ENCODE measurements around the gene TMEM151B. TPM values are rescaled to one million over a fixed set of nuclear protein-coding genes. Genes with fewer than 3 reads are reported as not detected.
A peak's percentile ranks its signal among the peaks of the same experiment; 100 is the strongest.

TMEM151B gene
- total and polyA plus RNA-seq, 2 donors (not counting 1 experiment from before 2014, with no cell fraction given): 0.01 to 0.10 TPM

- DNase-seq (peak; percentile 36), ATAC-seq (ENCODE audit: low read depth) (no peak)
- H3K9me3 Mint-ChIP-seq (ENCODE audit: insufficient read depth): no peaks in the 10 kb centered on the region
- TF ChIP-seq EZH2 (IDR thresholded peaks at IDR 0.05; ENCODE audit: borderline replicate concordance, insufficient read depth, low read depth, low read length, poor library complexity, severe bottlenecking): no peak
- no peak for TF ChIP-seq CTCF (IDR thresholded peaks at IDR 0.05)
- ChIA-PET CTCF (interaction anchor here (0.9 to 5.0 kb wide), 11 partner anchors 8 to 157 kb away, joined by 3 to 68 read pairs (median 6); partner anchors contain the start of genes HSP90AB1, NFKBIE and SLC29A1), POLR2A (interaction anchor here (0.6 to 4.3 kb wide), 3 partner anchors 8 to 74 kb away, joined by 3 to 87 read pairs (median 13); partner anchors contain the start of gene HSP90AB1)
- Histone ChIP-seq H3K36me3 (replicated peaks in 1 of 2; ENCODE audit: control extremely low read depth in 1 of 2, control insufficient read depth in 1 of 2, extremely low read depth in 1 of 2, insufficient read depth in 2 of 2, low read length in 1 of 2) (peaks cover 8 to 75% of the 10 kb centered on the region in 2 experiments), H3K4me3 (ENCODE audit: control extremely low read depth in 1 of 5, extremely low read depth in 1 of 5, insufficient read depth in 1 of 5, low read depth in 2 of 5, low read length in 4 of 5) (no peak overlapping the region), H2AFZ (ENCODE audit: insufficient read depth, low read depth, low read length, poor library complexity, severe bottlenecking) (no peak overlapping the region), H4K20me1 (ENCODE audit: control insufficient read depth, insufficient read depth, low read length, poor library complexity, severe bottlenecking) (peaks cover 62% of the 10 kb centered on the region), H3K79me2 (ENCODE audit: control insufficient read depth, insufficient read depth, low read length) (peaks cover 14% of the 10 kb centered on the region), H3K27me3 (replicated peaks in 1 of 4; ENCODE audit: control extremely low read depth in 1 of 4, control insufficient read depth in 3 of 4, insufficient read depth in 4 of 4, low read length in 3 of 4) (no peaks in the 10 kb centered on the region), H3K4me1 (ENCODE audit: control insufficient read depth in 2 of 2, insufficient read depth in 2 of 2, low read length in 2 of 2) (peaks cover 30 to 57% of the 10 kb centered on the region in 2 donors), H3K9me3 (ENCODE audit: control extremely low read depth in 1 of 3, control insufficient read depth in 2 of 3, insufficient read depth in 1 of 3, low read length in 2 of 3) (no peaks in the 10 kb centered on the region), H3K4me2 (replicated peaks; ENCODE audit: low read depth, low read length, poor library complexity, severe bottlenecking) (no peak overlapping the region), H3K27ac (ENCODE audit: low read length in 2 of 2) (no peak overlapping the region), H3K9ac (ENCODE audit: low read length) (no peak overlapping the region)
- 92% methylated on average over 4 of the region's 12 CpGs for WGBS (ENCODE audit: insufficient coverage)
- H3K27me3 Mint-ChIP-seq: no peaks in the 10 kb centered on the region
- peak overlapping the region; percentile 87 for H3K4me3 Mint-ChIP-seq
- H3K27ac Mint-ChIP-seq: peak overlapping the region; percentile 94
- intact Hi-C loops (cut with micrococcal nuclease): loop anchor here (5.0 kb wide), 1 partner anchor 627 kb away; the partner anchor contains the start of gene GTPBP2
- H3K4me1 Mint-ChIP-seq: peaks cover 78% of the 10 kb centered on the region
Observed at GRCh38 chr6:44254191-44255104, 15.8 kb upstream of the TMEM151B start.
